ENCODE results near the gene MXD3. TPM values are rescaled to one million over a fixed set of nuclear protein-coding genes. Genes with fewer than 3 reads are reported as not detected.

The MXD3 gene
- total and polyA plus RNA-seq, 2 donors (not counting 3 experiments of a cell fraction or from before 2014, with no cell fraction given), result 38.4 to 44.2 TPM

- H3K4me3 ChIP-seq (replicated peaks in 1 of 3; ENCODE audit: insufficient read depth in 1 of 3, low read depth in 1 of 3, low read length in 3 of 3), result no peak overlapping the region
- intact Hi-C loops (cut with micrococcal nuclease) (no loop called here), dilution Hi-C loops (cut with MboI; ENCODE audit: extremely low pct_ligation_motif_present, low sequenced_read_pairs) (no loop called here)
- ChIA-PET CTCF (interaction anchor here (0.7 to 1.7 kb wide), 2 partner anchors 13 to 185 kb away, joined by 3 to 7 read pairs; no protein-coding TSS in a partner anchor), POLR2A (no interaction called here)
- DNase-seq (ENCODE audit: low read depth, low spot score) (peak; percentile 56), FAIRE-seq (peak; percentile 79)
- TF ChIP-seq MYC (IDR thresholded peaks at IDR 0.05; ENCODE audit: low read depth, low read length), result no peak
- no peak for TF ChIP-seq POLR2A (IDR thresholded peaks at IDR 0.05; ENCODE audit: low read depth, low read length)
- TF ChIP-seq POLR2AphosphoS5 (IDR thresholded peaks at IDR 0.05; ENCODE audit: insufficient read depth, low read depth, low read length), result no peak
- TF ChIP-seq EZH2 (IDR thresholded peaks at IDR 0.05; ENCODE audit: borderline replicate concordance, low read depth, low read length, severe bottlenecking), result no peak
- no peak for TF ChIP-seq GATA2 (IDR thresholded peaks at IDR 0.05; ENCODE audit: insufficient read depth, insufficient read length, low read depth, low read length)
- TF ChIP-seq FOS (IDR thresholded peaks at IDR 0.05; ENCODE audit: borderline replicate concordance, insufficient read depth, low read length), result no peak
- no peak for TF ChIP-seq MAX (IDR thresholded peaks at IDR 0.05; ENCODE audit: insufficient read depth, insufficient read length)
- no peak for TF ChIP-seq CTCF (IDR thresholded peaks at IDR 0.05; ENCODE audit: extremely low read depth in 1 of 2, insufficient read depth in 1 of 2, low read depth in 1 of 2, low read length in 2 of 2)
- no peak for TF ChIP-seq JUN (IDR thresholded peaks at IDR 0.05; ENCODE audit: borderline replicate concordance, insufficient read depth, insufficient read length, low read depth)
- H2AFZ ChIP-seq (ENCODE audit: low read depth, low read length), result no peak overlapping the region
- no peaks in the 10 kb centered on the region for H3K9me3 ChIP-seq (replicated peaks; ENCODE audit: control insufficient read depth, insufficient read depth, low read length)
- no peaks in the 10 kb centered on the region for H3K9me1 ChIP-seq (replicated peaks; ENCODE audit: control insufficient read depth, extremely low read depth, insufficient read depth, low read length)
- peak overlapping the region; percentile 19 for H3K4me2 ChIP-seq (ENCODE audit: insufficient read depth, low read length)
- peak overlapping the region; percentile 9 for H3K27ac ChIP-seq (ENCODE audit: insufficient read depth, low read depth, low read length)
- peaks cover 30% of the 10 kb centered on the region for H3K4me1 ChIP-seq (ENCODE audit: control insufficient read depth, extremely low read depth, insufficient read depth, low read length)
- no peaks in the 10 kb centered on the region for H3K79me2 ChIP-seq (ENCODE audit: control insufficient read depth, insufficient read depth, low read length)
- no peak overlapping the region for H3K9ac ChIP-seq (replicated peaks; ENCODE audit: extremely low read depth, insufficient read depth, low read length)
- no peaks in the 10 kb centered on the region for H3K27me3 ChIP-seq (ENCODE audit: control insufficient read depth in 2 of 2, insufficient read depth in 2 of 2, low read length in 2 of 2)
- peaks cover 7 to 36% of the 10 kb centered on the region in 2 experiments for H3K36me3 ChIP-seq (ENCODE audit: control insufficient read depth in 2 of 2, extremely low read depth in 1 of 2, insufficient read depth in 2 of 2, low read length in 2 of 2)
- BruUV-seq (replicated peaks), result no TSS peak
- H4K20me1 ChIP-seq (replicated peaks; ENCODE audit: control insufficient read depth, extremely low read depth, insufficient read depth, low read length), result no peaks in the 10 kb centered on the region
These were observed 15.1 kb downstream of the MXD3 start for GRCh38 chr5:177296581-177296980.

All from endothelial cell of umbilical vein (primary cell).